CD4-positive, alpha-beta T cell treated with Interleukin-6 at 100 ng/mL for 8 hours (primary cell): Measurements from ENCODE around the gene CEMIP.

Source experiments
- DNase-seq: peaks from one replicate; pipeline ENCODE4 v3.0.0-alpha.2; 2020; ENCODE audit warnings: mixed read lengths, low spot score

Gene CEMIP

DNA sequence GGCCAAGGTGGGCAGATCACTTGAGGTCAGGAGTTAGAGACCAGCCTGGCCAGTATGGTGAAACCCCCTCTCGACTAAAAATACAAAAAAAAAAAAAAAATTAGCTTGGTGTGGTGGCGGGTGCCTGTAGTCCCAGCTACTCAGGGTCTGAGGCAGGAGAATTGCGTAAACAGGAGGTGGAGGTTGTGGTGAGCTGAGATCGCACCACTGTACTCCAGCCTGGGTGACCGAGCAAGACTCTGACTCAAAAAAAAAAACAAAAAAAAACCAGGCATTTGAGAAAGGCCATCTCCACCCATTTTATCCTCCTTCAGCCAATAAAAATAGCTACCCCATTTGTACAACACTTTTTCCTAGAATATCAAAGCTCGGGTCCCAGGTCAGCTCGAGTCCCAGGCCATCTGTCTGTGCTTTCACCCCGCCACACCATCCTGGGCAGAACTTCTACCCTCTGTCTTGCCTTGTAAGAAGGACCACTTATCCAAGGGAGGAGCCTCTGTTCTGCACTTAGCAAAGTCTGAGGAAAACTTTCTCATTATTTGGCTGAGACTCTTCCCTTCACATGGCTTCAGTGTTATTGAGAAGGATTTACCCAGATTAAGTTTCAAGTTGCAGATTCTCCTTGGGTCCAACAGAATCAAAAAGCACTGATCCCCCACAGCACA is 111.3 kb downstream of the CEMIP start:
- DNase-seq = no peak

DNA sequence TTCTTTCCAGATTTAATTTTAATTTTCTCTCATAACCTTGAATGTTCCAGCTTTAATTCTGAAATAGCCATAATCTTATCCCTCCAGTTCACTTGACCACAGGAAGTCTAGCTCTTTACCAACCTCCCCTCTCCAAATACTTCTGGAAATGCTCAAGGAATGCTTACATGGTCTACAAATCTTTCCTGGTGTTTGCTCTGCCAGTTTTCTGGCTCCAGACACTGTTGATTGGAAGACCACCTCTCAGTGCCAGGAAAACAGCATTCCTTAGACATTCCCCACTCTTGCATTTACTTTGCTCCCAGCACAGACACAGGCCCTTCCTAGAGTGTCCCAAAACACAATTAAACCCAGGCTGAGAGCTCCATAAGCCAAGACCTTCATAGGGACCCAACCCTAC is 111.8 kb downstream of the CEMIP start:
- no peak for DNase-seq

DNA sequence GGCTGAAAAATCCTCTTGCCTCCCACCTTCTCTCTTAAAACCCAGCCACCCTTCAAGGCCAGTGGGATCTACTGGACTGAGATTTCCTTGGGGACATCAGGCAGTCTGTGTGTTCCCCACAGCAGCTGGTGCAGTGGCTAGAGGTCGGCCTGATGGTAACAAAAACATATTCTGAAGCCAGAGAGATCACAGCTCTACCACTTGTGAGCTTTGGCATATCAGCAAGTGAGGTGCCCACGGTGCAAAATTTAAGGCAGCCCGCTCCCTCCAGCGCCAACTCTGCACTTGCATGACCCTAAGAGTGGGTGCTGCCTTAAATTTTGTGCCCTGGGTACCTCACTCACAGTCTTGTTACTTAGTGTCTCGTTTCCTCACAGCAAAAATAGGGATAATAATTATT is 113.2 kb downstream of the CEMIP start:
- DNase-seq = no peak

DNA sequence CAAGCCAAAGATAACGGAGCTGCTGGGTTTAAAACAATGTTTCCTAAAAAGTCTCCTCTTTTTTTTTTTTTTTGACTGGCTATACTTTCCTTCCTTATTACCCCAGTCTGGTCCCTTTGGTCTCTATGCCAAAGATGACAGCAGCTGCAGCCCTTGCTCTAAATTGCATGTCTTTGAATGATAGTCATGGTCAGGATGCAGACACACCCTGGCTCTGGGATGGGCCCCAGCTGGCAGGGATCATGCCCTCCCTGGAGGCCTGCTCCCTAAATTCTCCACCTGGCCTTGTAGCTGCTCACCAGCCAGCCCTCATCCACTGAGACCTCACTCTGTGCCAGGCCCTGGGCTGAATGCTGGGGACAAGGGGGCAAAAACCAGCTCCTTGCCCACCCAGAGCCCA is 114.6 kb downstream of the CEMIP start:
- DNase-seq = no peak

DNA sequence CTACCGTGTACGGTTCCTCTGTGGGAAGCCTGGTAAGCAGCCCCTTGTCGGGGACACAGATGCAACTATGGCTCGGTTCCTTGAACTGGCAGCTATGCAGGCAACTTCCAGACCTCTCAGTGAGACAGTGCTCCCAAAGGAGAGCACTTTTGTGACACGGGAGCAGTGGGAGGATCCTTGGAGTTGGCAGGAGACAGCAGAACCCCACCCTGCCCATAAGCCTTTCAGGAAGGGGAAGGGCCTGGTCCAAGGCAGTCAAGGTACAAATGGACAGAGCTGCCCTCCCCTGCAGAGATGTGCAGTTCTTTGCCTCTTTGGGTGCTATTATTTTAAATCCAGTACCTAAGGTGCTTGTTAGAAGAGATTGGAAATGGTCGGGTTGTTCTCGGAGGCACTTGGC is 115.9 kb downstream of the CEMIP start:
- DNase-seq = no peak

DNA sequence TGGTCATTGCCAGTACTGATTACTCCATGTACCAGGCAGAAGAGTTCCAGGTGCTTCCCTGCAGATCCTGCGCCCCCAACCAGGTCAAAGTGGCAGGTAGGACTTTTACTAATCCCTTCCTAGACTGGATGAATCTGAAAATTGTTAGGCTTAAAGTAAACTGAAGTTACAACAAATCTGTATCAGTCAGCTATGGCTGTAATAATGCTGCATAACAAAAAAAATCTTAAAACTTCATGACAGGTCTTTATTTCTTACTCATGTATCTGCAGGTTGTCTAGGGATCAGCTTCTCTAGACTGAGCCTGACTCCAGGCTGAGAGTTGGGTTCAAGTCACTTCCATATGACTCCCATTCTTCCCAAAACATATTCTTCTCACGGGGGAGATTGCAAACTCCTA is 116.8 kb downstream of the CEMIP start:
- no peak for DNase-seq

DNA sequence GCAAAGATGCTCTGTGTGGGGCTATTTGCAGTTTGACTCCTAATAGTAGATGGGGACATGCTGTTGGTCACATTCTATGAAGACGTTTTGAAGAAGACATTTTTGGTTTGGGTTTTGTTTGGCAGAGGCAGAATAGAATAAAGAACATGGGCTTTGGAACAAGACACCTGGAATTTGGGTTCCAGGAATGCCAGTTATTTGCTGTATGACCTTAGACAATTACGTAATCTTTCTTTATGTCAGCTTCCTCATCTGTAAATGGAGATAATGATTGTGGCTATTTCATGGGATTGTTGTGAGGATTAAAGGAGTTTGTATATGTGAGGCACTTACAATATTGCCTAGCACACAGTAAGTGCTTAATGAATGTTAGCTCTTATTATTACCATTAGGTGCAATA is 118.9 kb downstream of the CEMIP start:
- no peak for DNase-seq

DNA sequence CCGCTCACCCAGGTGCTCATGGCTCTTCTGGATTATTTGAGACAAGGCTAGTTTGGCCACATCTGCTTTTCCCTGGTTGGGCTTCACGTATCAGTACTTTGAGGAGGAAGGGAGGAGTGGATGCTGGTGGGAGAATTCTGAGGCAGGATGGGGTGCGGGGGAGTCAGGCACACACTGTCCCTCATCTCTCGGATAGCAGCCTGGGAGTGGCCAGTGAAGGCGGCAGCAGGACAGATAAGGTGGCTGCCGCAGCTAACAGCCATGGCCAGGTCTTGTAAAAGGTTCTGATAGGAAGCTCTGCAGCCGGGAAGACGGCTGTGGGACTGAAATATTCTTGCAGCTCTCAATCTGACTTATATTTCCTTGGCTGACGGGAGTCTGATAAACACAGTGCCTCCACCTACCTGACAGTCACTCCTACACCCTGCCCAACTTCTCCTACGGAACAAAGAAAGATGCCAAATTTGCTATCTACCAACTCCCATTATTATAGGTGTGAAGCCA is 123.2 kb downstream of the CEMIP start:
- DNase-seq = no peak

DNA sequence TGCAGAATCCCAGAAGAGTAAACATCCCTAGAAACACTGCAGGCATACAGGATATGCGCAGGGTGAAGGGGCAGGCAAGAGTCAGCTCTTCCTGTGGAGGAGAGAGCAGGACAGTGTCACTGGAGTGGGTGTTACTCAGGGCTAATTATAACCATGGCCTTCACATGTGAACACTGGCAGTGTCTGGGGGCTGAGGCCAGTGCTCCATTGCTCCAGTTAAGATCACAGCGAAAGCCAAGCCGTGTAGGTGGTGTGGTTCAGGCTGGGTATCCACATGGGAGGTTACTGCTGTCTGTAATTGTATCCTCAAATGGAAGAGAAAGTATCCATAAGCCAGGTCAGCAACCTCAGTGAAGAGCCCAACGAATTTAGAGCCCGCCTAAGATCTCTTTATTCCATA is 125.8 kb downstream of the CEMIP start:
- no peak for DNase-seq

DNA sequence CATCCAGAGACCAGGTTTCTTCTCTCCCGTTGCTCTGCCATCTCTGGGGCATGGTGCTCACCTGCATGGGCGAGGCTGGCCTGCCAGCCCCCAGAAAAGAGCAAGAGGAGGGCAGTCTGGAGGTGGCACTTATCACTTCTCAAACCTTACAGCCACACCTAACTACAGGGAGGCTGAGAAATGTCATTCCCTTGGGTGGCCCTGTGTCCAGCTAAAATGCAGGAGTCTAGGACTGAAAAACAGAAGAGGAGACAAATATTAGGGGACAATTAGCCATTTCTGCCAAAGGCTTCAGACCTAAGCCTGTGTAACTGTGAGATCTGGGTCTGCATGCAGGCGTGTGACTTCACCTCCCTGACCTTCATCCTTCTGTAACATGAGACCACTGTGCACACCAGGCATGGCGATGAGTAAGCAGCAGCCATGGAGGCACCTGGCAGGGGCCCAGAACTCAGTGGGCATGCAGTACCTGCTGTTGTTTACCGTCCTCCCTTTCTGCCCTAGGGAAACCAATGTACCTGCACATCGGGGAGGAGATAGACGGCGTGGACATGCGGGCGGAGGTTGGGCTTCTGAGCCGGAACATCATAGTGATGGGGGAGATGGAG is 127.1 kb downstream of the CEMIP start:
- DNase-seq = no peak

DNA sequence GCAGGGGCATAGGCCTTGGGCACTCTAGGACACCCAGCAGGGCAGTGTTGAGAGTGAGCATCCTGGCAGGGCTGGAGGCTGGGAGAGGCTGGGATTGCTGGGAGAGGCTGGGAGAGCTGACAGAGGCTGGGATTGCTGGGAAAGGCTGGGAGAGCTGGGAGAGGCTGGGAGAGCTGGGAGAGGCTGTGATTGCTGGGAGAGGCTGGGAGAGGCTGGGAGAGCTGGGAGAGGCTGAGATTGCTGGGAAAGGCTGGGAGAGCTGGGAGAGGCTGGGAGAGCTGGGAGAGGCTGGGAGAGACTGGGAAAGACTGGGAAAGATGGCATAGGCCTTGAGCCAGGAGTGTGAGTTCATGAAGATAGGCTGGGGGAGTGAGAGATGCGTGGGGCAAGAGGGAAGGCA is 132.7 kb downstream of the CEMIP start:
- DNase-seq = no peak

DNA sequence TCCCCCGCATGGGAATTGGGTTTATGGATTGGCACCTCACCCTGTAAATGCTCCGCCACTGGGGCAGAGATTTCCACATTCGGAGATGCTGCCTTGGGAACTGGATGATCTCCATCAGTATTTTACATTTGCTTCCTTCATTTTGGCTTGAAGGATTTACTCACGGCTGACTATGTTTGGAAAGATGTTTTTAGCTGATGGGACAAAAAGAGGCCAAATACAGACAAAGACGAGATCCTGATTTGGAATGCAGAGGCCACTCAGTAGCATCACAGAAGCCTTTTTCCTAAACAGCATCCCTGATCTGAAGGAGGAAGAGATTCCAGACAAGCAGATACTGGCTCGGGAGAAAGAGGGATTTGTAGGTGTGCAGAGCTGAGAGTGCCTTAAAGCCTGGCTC is 133.5 kb downstream of the CEMIP start:
- DNase-seq = no peak

DNA sequence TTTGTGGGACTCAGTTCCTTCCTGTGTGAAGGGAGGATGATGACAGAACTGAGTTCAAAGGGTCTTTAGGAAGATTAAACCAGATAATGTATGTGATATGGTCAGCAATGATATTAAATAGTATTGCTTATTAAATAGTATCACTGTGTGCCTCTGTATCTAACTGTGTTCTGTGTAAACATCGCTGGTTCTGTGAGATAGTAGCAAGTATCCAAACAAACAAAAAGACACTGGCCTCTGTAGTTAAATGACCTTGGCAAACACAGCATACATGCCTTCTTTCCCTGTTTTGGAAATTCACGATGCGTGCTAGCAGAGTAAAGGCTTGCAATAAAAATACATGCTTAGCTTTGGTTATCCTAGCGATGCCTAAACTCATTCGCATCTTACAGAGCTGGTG is 134.4 kb downstream of the CEMIP start:
- no peak for DNase-seq

DNA sequence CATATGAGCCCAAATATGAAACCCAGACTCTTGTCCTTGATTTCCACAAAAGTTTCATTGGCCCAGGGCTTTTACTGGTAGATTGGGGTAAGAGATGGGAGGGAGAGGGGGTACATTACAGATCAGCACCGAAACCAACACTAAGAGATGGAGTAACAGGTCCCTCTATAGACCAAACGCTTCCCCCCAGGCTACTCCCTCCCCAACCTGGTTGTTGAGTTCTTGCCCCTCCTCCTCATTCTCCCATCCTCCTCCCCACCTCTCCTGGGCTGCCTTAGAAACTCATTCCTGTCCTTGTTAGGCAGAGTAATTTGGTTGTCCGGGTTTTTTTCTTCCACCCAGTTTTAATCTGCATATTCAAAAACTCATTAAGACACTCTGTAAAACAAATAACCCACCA is 136.3 kb downstream of the CEMIP start:
- no peak for DNase-seq

DNA sequence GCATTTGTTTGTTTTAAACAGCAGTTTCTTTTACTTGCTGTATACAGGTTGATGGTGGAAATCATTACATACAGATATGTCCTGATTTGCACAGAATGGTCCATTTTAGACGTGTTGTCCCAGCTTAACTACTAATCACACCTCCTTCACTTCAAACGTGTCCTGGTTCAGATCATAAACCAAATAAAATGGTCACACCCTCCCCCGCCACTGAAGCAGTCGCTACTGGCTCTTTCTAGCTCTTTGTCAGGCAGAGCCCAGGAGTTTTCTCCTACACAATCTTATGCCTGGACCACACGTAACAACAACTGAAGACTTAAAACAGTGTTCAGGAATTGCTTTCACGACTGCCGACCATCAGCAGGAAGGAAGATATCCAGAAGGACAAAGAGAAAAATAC is 136.9 kb downstream of the CEMIP start:
- DNase-seq = no peak

DNA sequence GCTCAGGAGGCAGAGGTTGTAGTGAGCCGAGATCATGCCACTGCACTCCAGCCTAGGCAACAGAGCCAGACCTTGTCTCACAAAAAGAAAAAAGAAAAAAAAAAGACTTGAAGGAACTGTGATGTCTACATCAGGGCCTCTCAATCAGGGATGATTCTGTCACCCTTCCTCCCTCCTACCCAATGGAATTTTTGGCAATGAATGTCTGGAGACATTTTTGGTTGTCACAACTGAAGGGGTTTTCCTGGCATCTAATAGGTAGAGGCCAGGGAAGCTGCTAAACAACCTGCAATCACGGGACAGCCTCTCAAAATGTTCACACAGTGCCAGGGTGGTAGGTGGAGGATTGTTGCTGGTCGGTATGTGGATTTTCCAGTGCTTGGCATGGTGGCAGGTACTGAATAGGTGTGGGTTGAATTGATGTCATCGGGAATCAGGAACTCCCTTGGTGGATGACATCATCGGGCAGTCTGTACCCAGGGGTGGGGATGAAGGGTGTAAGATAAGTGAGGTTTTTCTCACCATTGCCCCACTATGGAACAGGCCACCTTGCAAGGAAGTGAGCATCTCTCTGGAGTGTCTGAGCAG is 139.1 kb downstream of the CEMIP start:
- no peak for DNase-seq

DNA sequence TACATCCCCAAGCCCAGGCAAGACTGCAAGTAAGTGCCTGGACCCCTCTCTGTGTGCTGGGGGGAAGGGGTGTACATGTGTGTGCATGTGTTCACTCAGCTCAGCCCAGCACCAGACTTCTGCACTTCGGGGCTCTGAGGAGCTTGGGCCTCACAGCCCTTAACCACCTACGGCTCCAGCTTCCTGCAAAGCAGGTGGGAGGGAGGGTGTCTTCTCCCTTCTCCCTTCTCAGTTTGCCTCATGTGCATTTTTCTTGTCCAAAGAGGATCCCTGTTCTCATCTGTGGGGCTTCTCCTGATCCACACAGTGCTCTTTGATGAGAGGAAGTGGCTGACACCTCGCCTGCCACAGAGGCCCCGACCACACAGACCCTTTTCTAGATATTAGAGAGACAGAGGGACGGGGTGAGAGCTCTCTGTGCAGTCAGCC is 141.1 kb downstream of the CEMIP start:
- DNase-seq = no peak

DNA sequence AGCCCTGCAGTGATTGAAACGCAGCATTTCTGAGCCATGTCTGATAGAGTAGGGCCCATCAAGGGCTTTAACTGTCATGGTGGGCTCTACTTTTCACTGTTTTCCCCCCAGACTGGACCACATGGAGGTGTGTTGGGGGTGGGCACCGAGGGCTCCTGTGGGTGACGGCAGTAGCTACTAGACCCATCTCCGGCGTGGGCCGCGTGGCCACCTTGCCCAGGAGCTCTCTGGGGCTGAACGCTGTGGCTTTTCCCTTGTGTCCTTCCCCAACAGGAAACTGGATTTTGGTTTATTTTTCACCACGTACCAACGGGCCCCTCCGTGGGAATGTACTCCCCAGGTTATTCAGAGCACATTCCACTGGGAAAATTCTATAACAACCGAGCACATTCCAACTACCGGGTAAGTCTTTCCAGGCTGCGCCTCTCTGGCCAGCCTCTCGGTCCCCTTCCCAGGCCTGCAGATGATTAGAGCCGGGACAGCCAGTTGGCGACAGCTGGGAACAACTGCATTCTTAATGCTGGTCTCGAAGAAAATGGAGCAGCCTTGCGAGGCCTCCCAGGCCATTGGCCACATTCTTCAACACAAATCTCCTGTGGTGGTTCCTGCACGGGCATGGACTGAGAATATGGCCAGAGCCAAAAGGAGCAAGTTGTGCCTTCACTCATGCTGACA is 142.7 kb downstream of the CEMIP start:
- no peak for DNase-seq

DNA sequence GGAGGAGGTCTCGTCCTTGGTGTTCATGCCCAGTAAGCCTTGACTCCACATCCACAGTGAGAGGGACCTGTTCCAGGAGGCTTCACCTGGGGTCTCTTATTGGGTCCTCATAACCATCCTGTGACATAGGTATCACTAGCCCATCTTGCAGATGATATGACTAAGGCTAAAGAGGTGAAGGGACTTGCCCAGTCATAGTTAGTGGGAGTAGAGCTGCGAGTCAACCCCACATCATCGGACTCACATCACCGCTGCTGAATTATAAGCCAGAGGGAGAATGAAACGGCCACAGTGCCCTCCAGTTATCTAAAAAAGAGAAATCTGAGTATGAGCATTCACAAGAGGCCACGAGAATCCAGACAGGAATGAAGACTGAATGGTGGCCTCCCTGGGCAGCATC is 144.5 kb downstream of the CEMIP start:
- DNase-seq = no peak

DNA sequence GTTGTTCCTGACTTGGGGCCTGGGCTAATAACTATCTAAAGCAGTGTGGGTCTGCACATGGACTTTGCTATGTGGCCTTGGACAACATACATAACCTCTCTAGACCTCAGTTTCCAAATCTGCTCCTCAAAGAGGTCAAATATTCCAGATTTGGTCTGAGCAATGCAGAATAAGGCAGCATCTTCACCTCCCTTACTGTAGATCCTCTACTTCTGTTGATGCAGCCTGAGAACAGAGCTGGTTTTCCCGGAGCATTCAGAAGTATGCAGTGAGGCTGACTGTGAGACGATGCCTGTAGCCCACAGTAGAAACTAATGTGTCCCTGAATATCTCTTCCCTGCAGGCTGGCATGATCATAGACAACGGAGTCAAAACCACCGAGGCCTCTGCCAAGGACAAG is 145.1 kb downstream of the CEMIP start:
- DNase-seq = no peak

DNA sequence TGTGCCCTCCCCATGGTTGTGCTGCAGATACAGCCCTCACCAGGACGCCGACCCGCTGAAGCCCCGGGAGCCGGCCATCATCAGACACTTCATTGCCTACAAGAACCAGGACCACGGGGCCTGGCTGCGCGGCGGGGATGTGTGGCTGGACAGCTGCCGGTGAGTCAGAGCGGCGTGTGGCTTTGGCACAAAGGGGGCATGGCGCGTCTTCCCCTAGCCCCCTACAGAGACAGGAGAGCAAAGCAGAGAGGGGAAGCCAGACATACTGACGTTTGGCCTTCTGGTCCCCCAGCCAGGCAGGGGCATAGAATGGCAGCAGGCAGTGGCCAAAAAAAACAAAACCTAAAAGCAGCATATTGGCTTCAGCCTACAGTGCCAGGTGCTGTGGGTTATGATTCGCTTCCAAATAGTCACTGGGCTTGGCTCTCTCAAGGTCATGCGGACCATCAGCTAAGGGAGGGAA is 146.5 kb downstream of the CEMIP start:
- no peak for DNase-seq

DNA sequence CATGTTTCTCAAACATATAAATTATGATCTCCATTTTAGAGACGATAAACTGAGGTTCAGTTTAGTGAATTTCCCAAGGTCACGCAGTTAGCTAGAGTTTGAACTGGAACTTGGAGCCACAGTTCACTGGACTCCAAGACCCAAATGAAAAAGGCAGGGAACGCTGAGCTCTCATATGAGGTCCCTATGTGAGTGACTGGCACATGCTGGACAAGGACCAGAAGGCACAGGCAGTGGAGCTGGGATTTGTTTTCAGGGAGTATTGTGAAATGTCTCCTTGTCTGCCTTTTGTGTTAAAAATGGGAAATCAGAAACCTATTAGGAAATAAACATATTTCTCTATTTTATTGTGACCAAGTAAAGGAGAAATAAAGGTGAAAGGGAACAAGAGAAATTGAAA is 147.0 kb downstream of the CEMIP start:
- no peak for DNase-seq

DNA sequence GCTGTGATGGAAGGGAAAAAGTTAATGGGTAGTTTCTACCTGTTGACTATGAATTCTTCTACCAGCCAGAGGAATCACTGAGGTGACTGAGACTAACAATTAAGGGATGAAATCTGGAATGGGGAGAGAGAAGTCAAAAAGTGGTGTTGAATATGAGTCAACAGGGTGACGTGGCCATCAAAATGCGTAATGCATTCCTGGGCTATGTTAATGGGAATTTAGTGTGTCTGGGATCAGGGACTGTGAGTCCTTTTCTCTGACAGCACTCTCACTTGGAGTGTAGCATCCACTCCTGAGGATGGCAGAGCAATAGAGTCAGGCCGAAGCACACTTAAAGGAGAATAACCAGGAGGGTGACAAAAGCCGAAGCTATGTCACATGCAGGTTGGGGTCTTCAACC is 150.1 kb downstream of the CEMIP start:
- no peak for DNase-seq
